Activated T-cell treated with anti-CD3 and anti-CD28 coated beads, Interleukin-2, amount 50 U/mL, for 72 hours (primary cell): Measurements from ENCODE around the gene FGF22. TPM values are rescaled to one million over a fixed set of nuclear protein-coding genes. Genes with fewer than 3 reads are reported as not detected.

Experiments
- ATAC-seq, 2 donors: fragments of 150-1000 bp; cut with Tn5 transposase; replicated peaks in 1 of 2; 2 replicates each; pipeline ENCODE4 v1.10.0; 2021; ENCODE audit warnings: moderate library complexity in 2 of 2, mild to moderate bottlenecking in 1 of 2
- DNase-seq, 2 donors: peaks; one replicate each; pipeline ENCODE4 v3.0.0; 2021 to 2022; ENCODE audit warnings: mixed read lengths in 1 of 2
- H3K27ac Mint-ChIP-seq: one replicate; pipeline ENCODE4 v1.8.0; 2022; ENCODE audit warnings: mild to moderate bottlenecking, moderate library complexity, mixed read lengths
- H3K27me3 Mint-ChIP-seq: one replicate; pipeline ENCODE4 v1.8.0; 2022; ENCODE audit warnings: low read depth, mixed read lengths
- H3K36me3 Mint-ChIP-seq, 2 donors: one replicate each; pipeline ENCODE4 v1.8.0; 2022; ENCODE audit warnings: mixed read lengths in 2 of 2, mild to moderate bottlenecking in 1 of 2; ENCODE audit not compliant: insufficient read depth in 2 of 2
- H3K4me1 Mint-ChIP-seq: one replicate; pipeline ENCODE4 v1.8.0; 2022; ENCODE audit warnings: low read depth, mixed read lengths
- H3K4me3 Mint-ChIP-seq, 2 donors: one replicate each; pipeline ENCODE4 v1.8.0; 2022; ENCODE audit warnings: mild to moderate bottlenecking in 2 of 2, mixed read lengths in 2 of 2, moderate library complexity in 2 of 2
- H3K9me3 Mint-ChIP-seq, 2 donors: one replicate each; pipeline ENCODE4 v1.8.0; 2022; ENCODE audit warnings: mixed read lengths in 2 of 2
- total RNA-seq, 2 donors: library from RNA; stranded (reverse); gene quantifications; one replicate each; pipeline ENCODE4 v1.2.3, GENCODE V29; 2022

The FGF22 gene
- total RNA-seq, 2 donors from 2014 or later = not detected

- peak overlapping the region; percentile 99 for H3K27ac Mint-ChIP-seq
- DNase-seq = peak; percentile 99
- peak; percentile 83 to 84 for ATAC-seq
- H3K4me3 Mint-ChIP-seq = peak overlapping the region; percentile 79 to 90
- H3K9me3 Mint-ChIP-seq = no peaks in the 10 kb centered on the region
- H3K36me3 Mint-ChIP-seq = no peaks in the 10 kb centered on the region
- no peaks in the 10 kb centered on the region for H3K4me1 Mint-ChIP-seq
- H3K27me3 Mint-ChIP-seq = no peaks in the 10 kb centered on the region
Measured at GRCh38 chr19:680287-681028, 40.8 kb downstream of the FGF22 start.

- H3K27ac Mint-ChIP-seq = peak overlapping the region; percentile 99
- no peaks in the 10 kb centered on the region for H3K36me3 Mint-ChIP-seq
- no peaks in the 10 kb centered on the region for H3K9me3 Mint-ChIP-seq
- DNase-seq (peak; percentile 34 to 98), ATAC-seq (no peak)
- no peaks in the 10 kb centered on the region for H3K4me1 Mint-ChIP-seq
- H3K27me3 Mint-ChIP-seq = no peaks in the 10 kb centered on the region
- H3K4me3 Mint-ChIP-seq = peak overlapping the region; percentile 79 to 90
Measured at GRCh38 chr19:681029-682019, 41.6 kb downstream of the FGF22 start.

- H3K36me3 Mint-ChIP-seq = no peaks in the 10 kb centered on the region
- H3K4me1 Mint-ChIP-seq = no peaks in the 10 kb centered on the region
- no peaks in the 10 kb centered on the region for H3K27me3 Mint-ChIP-seq
- H3K27ac Mint-ChIP-seq = no peak overlapping the region
- no peak overlapping the region for H3K4me3 Mint-ChIP-seq
- no peak for DNase-seq
- ATAC-seq = no peak
- no peaks in the 10 kb centered on the region for H3K9me3 Mint-ChIP-seq
Measured at GRCh38 chr19:682678-683320, 43.1 kb downstream of the FGF22 start.

GRCh38 chr19:685454-685931 is 45.8 kb downstream of the FGF22 start:
- no peak overlapping the region for H3K4me3 Mint-ChIP-seq
- H3K9me3 Mint-ChIP-seq = no peaks in the 10 kb centered on the region
- DNase-seq (no peak), ATAC-seq (no peak)
- H3K4me1 Mint-ChIP-seq = no peaks in the 10 kb centered on the region
- no peaks in the 10 kb centered on the region for H3K36me3 Mint-ChIP-seq
- H3K27me3 Mint-ChIP-seq = no peaks in the 10 kb centered on the region
- H3K27ac Mint-ChIP-seq = no peak overlapping the region

- Mint-ChIP-seq H3K4me1 (no peaks in the 10 kb centered on the region), H3K9me3 (no peaks in the 10 kb centered on the region), H3K27me3 (no peaks in the 10 kb centered on the region), H3K4me3 (no peak overlapping the region), H3K27ac (no peak overlapping the region), H3K36me3 (no peaks in the 10 kb centered on the region)
- DNase-seq = no peak
- ATAC-seq = no peak
Measured at GRCh38 chr19:686589-687297, 47.1 kb downstream of the FGF22 start.

- ATAC-seq (no peak), DNase-seq (no peak)
- no peaks in the 10 kb centered on the region for H3K36me3 Mint-ChIP-seq
- no peaks in the 10 kb centered on the region for H3K9me3 Mint-ChIP-seq
- no peak overlapping the region for H3K27ac Mint-ChIP-seq
- no peaks in the 10 kb centered on the region for H3K4me1 Mint-ChIP-seq
- no peak overlapping the region for H3K4me3 Mint-ChIP-seq
- no peaks in the 10 kb centered on the region for H3K27me3 Mint-ChIP-seq
Measured at GRCh38 chr19:687569-688166, 48.0 kb downstream of the FGF22 start.

- no peaks in the 10 kb centered on the region for H3K4me1 Mint-ChIP-seq
- H3K4me3 Mint-ChIP-seq = no peak overlapping the region
- no peak overlapping the region for H3K27ac Mint-ChIP-seq
- no peaks in the 10 kb centered on the region for H3K27me3 Mint-ChIP-seq
- no peaks in the 10 kb centered on the region for H3K36me3 Mint-ChIP-seq
- DNase-seq (no peak), ATAC-seq (no peak)
- no peaks in the 10 kb centered on the region for H3K9me3 Mint-ChIP-seq
Measured at GRCh38 chr19:688214-688613, 48.5 kb downstream of the FGF22 start.

- Mint-ChIP-seq H3K27ac (no peak overlapping the region), H3K9me3 (no peaks in the 10 kb centered on the region), H3K4me1 (no peaks in the 10 kb centered on the region), H3K4me3 (no peak overlapping the region), H3K27me3 (no peaks in the 10 kb centered on the region), H3K36me3 (no peaks in the 10 kb centered on the region)
- no peak for DNase-seq
- ATAC-seq = no peak
Measured at GRCh38 chr19:688992-689391, 49.3 kb downstream of the FGF22 start.

- Mint-ChIP-seq H3K4me1 (no peaks in the 10 kb centered on the region), H3K36me3 (no peaks in the 10 kb centered on the region), H3K27me3 (peaks cover 5% of the 10 kb centered on the region), H3K4me3 (no peak overlapping the region), H3K9me3 (no peaks in the 10 kb centered on the region), H3K27ac (no peak overlapping the region)
- no peak for DNase-seq
- no peak for ATAC-seq
Measured at GRCh38 chr19:690203-690602, 50.5 kb downstream of the FGF22 start.

Other genes with a start within 250 kb of the FGF22 start
- gene C2CD4C, start 230.7 kb upstream of the FGF22 start, total RNA-seq = under 1 TPM; 0.77 to 0.97 TPM
- 1 to 10 TPM; 1.9 to 2.5 TPM for gene SHC2, start 178.8 kb upstream of the FGF22 start, total RNA-seq
- under 1 TPM; 0.31 to 0.32 TPM for gene MADCAM1, start 143.4 kb upstream of the FGF22 start, total RNA-seq
- gene TPGS1, start 132.4 kb upstream of the FGF22 start, total RNA-seq = 10 to 100 TPM; 11.9 to 12.1 TPM
- gene CDC34, start 108.1 kb upstream of the FGF22 start, total RNA-seq = 10 to 100 TPM; 48.4 to 56.1 TPM
- 10 to 100 TPM; 23.5 to 31.0 TPM for gene GZMM, start 95.8 kb upstream of the FGF22 start, total RNA-seq
- gene BSG, start 67.3 kb upstream of the FGF22 start, total RNA-seq = 100 to 1,000 TPM; 144 to 162 TPM
- gene HCN2, start 50.0 kb upstream of the FGF22 start, total RNA-seq = 1 to 10 TPM in 1 of 2 donors, under 1 TPM in 1; 0.81 to 1.1 TPM
- gene POLRMT, start 6.3 kb upstream of the FGF22 start, total RNA-seq = 10 to 100 TPM; 62.7 to 79.0 TPM
- gene RNF126, start 23.3 kb downstream of the FGF22 start, total RNA-seq = 10 to 100 TPM; 72.8 to 91.8 TPM
- gene FSTL3, start 36.5 kb downstream of the FGF22 start, total RNA-seq = 10 to 100 TPM; 10.0 to 11.4 TPM
- gene PRSS57, start 55.6 kb downstream of the FGF22 start, total RNA-seq = under 1 TPM in 1 of 2 donors, not detected in 1; 0.22 TPM
- 1 to 10 TPM in 1 of 2 donors, under 1 TPM in 1; 0.72 to 2.0 TPM for gene PALM, start 69.1 kb downstream of the FGF22 start, total RNA-seq
- gene MISP, start 111.2 kb downstream of the FGF22 start, total RNA-seq = not detected
- gene PTBP1, start 157.6 kb downstream of the FGF22 start, total RNA-seq = 100 to 1,000 TPM; 515 to 611 TPM
- gene PLPPR3, start 182.1 kb downstream of the FGF22 start, total RNA-seq = not detected
- gene AZU1, start 188.0 kb downstream of the FGF22 start, total RNA-seq = not detected
- gene PRTN3, start 201.1 kb downstream of the FGF22 start, total RNA-seq = not detected
- not detected for gene ELANE, start 212.4 kb downstream of the FGF22 start, total RNA-seq
- gene CFD, start 219.8 kb downstream of the FGF22 start, total RNA-seq = 1 to 10 TPM; 2.1 to 3.1 TPM